ENCODE results near the gene ETV3. TPM values are rescaled to one million over a fixed set of nuclear protein-coding genes. Genes with fewer than 3 reads are reported as not detected.

Gene ETV3
- total and polyA plus RNA-seq, 2 of the 4 experiments (the other 2 are of a cell fraction) = 6.4 to 14.7 TPM

GRCh38 chr1:157105988-157106812, 32.0 kb downstream of the ETV3 start:
- in situ Hi-C loops (cut with MboI; ENCODE audit: low sequenced_read_pairs) (no loop called here), intact Hi-C loops (cut with micrococcal nuclease) (no loop called here)

More at GRCh38 chr1:157105988-157106812, 32.0 kb downstream of the ETV3 start:
- WGBS, 2 experiments (ENCODE audit: extremely low coverage in 2 of 2, insufficient read length in 1 of 2) = 39% methylated on average over 4 of the region's 6 CpGs; no CpG with 5 or more reads in 1 of the 2 experiments
- Histone ChIP-seq H3K27me3 (ENCODE audit: control insufficient read depth, insufficient read depth, low read length) (no peaks in the 10 kb centered on the region; the same call in 1 of the 2 replicates), H3K56ac (ENCODE audit: extremely low read depth, insufficient read depth, low read length) (peak overlapping the region; percentile 78), H3K79me1 (ENCODE audit: low read depth in 1 of 2, low read length in 2 of 2) (no peaks in the 10 kb centered on the region), H2AK5ac (ENCODE audit: low read depth, low read length) (peak overlapping the region; percentile 97), H2BK15ac (ENCODE audit: low read depth, low read length) (peak overlapping the region; percentile 94; the same call in 2 of the 3 replicates), H2AK9ac (replicated peaks; ENCODE audit: low read depth, low read length, poor library complexity) (peak overlapping the region; percentile 83), H3K4me2 (ENCODE audit: low read depth, low read length) (peak overlapping the region; percentile 21), H2AFZ (replicated peaks; ENCODE audit: low read length, poor library complexity) (peak overlapping the region; percentile 96), H3K4me1 (ENCODE audit: control insufficient read depth, insufficient read depth, low read length) (peaks cover 10% of the 10 kb centered on the region), H3K9me3 (ENCODE audit: control insufficient read depth, insufficient read depth, low read length) (no peaks in the 10 kb centered on the region), H3K14ac (replicated peaks; ENCODE audit: low read depth, low read length) (peak overlapping the region; percentile 98), H2BK5ac (ENCODE audit: low read depth, low read length, poor library complexity, severe bottlenecking) (peak overlapping the region; percentile 93), H2BK20ac (ENCODE audit: low read depth, low read length) (peak overlapping the region; percentile 99), H3K36me3 (ENCODE audit: control insufficient read depth, insufficient read depth, low read length) (no peaks in the 10 kb centered on the region), H4K8ac (ENCODE audit: low read depth in 2 of 2, low read length in 2 of 2) (peak overlapping the region; percentile 94 to 100), H3K9ac (ENCODE audit: low read depth, low read length) (peak overlapping the region; percentile 33; the same call in 1 of the 2 replicates), H3K23ac (ENCODE audit: low read depth, low read length) (peak overlapping the region; percentile 93), H2BK120ac (ENCODE audit: low read depth, low read length) (peak overlapping the region; percentile 98), H4K5ac (ENCODE audit: low read depth, low read length) (peak overlapping the region; percentile 99), H3K4me3 (ENCODE audit: insufficient read depth, low read depth, low read length) (no peak overlapping the region), H3K18ac (ENCODE audit: low read depth, low read length) (peak overlapping the region; percentile 86), H3K4ac (ENCODE audit: low read depth, low read length) (peak overlapping the region; percentile 95), H4K91ac (ENCODE audit: insufficient read depth, low read depth, low read length) (peak overlapping the region; percentile 94), H3K9me1 (ENCODE audit: insufficient read depth, low read length) (peaks cover 22% of the 10 kb centered on the region), H4K20me1 (ENCODE audit: insufficient read depth, low read length) (no peaks in the 10 kb centered on the region), H3K27ac (ENCODE audit: insufficient read depth, low read length) (peak overlapping the region; percentile 80)
- no TSS peak for BruUV-seq (replicated peaks)
- dilution Hi-C loops (cut with HindIII; ENCODE audit: low sequenced_read_pairs, unreplicated experiment) = no loop called here
- ChIA-PET POLR2A (ENCODE audit: unreplicated experiment) (interaction anchor here (0.6 kb wide), 1 partner anchor 34 kb away, joined by 3 read pairs; no protein-coding TSS in a partner anchor), CTCF (interaction anchor here (0.6 kb wide), 1 partner anchor 187 kb away, joined by 3 read pairs; no protein-coding TSS in a partner anchor)
- peak; percentile 97 for DNase-seq
- TF ChIP-seq RAD21 (IDR thresholded peaks at IDR 0.05; ENCODE audit: low read length) = no peak
- TF ChIP-seq NFE2L2 (IDR thresholded peaks at IDR 0.05; ENCODE audit: low read depth, low read length) = 0 out of 2 replicates have a peak, but pooled peaks have one; percentile 34
- no peak for TF ChIP-seq CEBPB (IDR thresholded peaks at IDR 0.05; ENCODE audit: low read depth, low read length)
- TF ChIP-seq, protein P1, sequence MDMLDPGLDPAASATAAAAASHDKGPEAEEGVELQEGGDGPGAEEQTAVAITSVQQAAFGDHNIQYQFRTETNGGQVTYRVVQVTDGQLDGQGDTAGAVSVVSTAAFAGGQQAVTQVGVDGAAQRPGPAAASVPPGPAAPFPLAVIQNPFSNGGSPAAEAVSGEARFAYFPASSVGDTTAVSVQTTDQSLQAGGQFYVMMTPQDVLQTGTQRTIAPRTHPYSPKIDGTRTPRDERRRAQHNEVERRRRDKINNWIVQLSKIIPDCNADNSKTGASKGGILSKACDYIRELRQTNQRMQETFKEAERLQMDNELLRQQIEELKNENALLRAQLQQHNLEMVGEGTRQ (IDR thresholded peaks at IDR 0.05; ENCODE audit: low read depth, low read length) = no peak
- TF ChIP-seq FOS (IDR thresholded peaks at IDR 0.05; ENCODE audit: low read depth, low read length) = peak; percentile 86
- peak; percentile 21; the same call in 1 of the 2 replicates for TF ChIP-seq MAFK (IDR thresholded peaks at IDR 0.05; ENCODE audit: low read depth, low read length)
- peak; percentile 51; the same call in 1 of the 2 replicates for TF ChIP-seq MAZ (IDR thresholded peaks at IDR 0.05; ENCODE audit: borderline replicate concordance, low read depth, low read length)
- TF ChIP-seq SMC3 (IDR thresholded peaks at IDR 0.05; ENCODE audit: low read depth, low read length) = no peak
- peak; percentile 93 for ATAC-seq (ENCODE audit: low read depth)
